Measurements from ENCODE around the gene DUSP23.

Gene DUSP23

GRCh38 chr1:159827102-159827490, 46.3 kb downstream of the DUSP23 start:
- Histone ChIP-seq H3K27me3 (ENCODE audit: low read length) (no peaks in the 10 kb centered on the region), H3K36me3 (ENCODE audit: low read length) (no peaks in the 10 kb centered on the region), H3K9me3 (ENCODE audit: insufficient read depth, low read length) (no peaks in the 10 kb centered on the region), H3K27ac (ENCODE audit: low read depth, low read length) (no peak overlapping the region), H3K79me2 (ENCODE audit: insufficient read depth, low read length) (no peaks in the 10 kb centered on the region), H3F3A (ENCODE audit: insufficient read depth) (no peaks in the 10 kb centered on the region), H3K4me2 (ENCODE audit: low read depth, low read length, poor library complexity, severe bottlenecking) (no peak overlapping the region), H3K4me3 (ENCODE audit: insufficient read depth, low read length, poor library complexity, severe bottlenecking) (no peak overlapping the region), H4K20me1 (ENCODE audit: low read depth, low read length) (no peaks in the 10 kb centered on the region), H2AFZ (ENCODE audit: low read depth, low read length, severe bottlenecking) (no peak overlapping the region), H3K9me2 (replicated peaks; ENCODE audit: insufficient read depth, low read length) (no peaks in the 10 kb centered on the region), H3K9ac (ENCODE audit: low read length) (no peak overlapping the region)
- TF ChIP-seq CTCF (IDR thresholded peaks at IDR 0.05; ENCODE audit: insufficient read depth, low read length, poor library complexity, severe bottlenecking) (no peak), EZH2phosphoT487 (conservative IDR thresholded peaks at IDR 0.05; ENCODE audit: low read length) (no peak)

GRCh38 chr1:159827549-159827948, 46.8 kb downstream of the DUSP23 start:
- Histone ChIP-seq H3K27me3 (ENCODE audit: low read length) (no peaks in the 10 kb centered on the region), H3K9ac (ENCODE audit: low read length) (no peak overlapping the region), H3K9me3 (ENCODE audit: insufficient read depth, low read length) (no peaks in the 10 kb centered on the region), H3K79me2 (ENCODE audit: insufficient read depth, low read length) (no peaks in the 10 kb centered on the region), H3K4me3 (ENCODE audit: insufficient read depth, low read length, poor library complexity, severe bottlenecking) (no peak overlapping the region), H2AFZ (ENCODE audit: low read depth, low read length, severe bottlenecking) (no peak overlapping the region), H3K36me3 (ENCODE audit: low read length) (no peaks in the 10 kb centered on the region), H3K27ac (ENCODE audit: low read depth, low read length) (no peak overlapping the region), H3F3A (ENCODE audit: insufficient read depth) (no peaks in the 10 kb centered on the region), H3K9me2 (replicated peaks; ENCODE audit: insufficient read depth, low read length) (no peaks in the 10 kb centered on the region), H4K20me1 (ENCODE audit: low read depth, low read length) (no peaks in the 10 kb centered on the region), H3K4me2 (ENCODE audit: low read depth, low read length, poor library complexity, severe bottlenecking) (no peak overlapping the region)
- no peak for TF ChIP-seq CTCF (IDR thresholded peaks at IDR 0.05; ENCODE audit: insufficient read depth, low read length, poor library complexity, severe bottlenecking)
- no peak for TF ChIP-seq EZH2phosphoT487 (conservative IDR thresholded peaks at IDR 0.05; ENCODE audit: low read length)

GRCh38 chr1:159828176-159828575, 47.4 kb downstream of the DUSP23 start:
- Histone ChIP-seq H3K9me2 (replicated peaks; ENCODE audit: insufficient read depth, low read length) (no peaks in the 10 kb centered on the region), H3K9me3 (ENCODE audit: insufficient read depth, low read length) (no peaks in the 10 kb centered on the region), H2AFZ (ENCODE audit: low read depth, low read length, severe bottlenecking) (no peak overlapping the region), H3K27ac (ENCODE audit: low read depth, low read length) (no peak overlapping the region), H3K9ac (ENCODE audit: low read length) (no peak overlapping the region), H4K20me1 (ENCODE audit: low read depth, low read length) (no peaks in the 10 kb centered on the region), H3K36me3 (ENCODE audit: low read length) (no peaks in the 10 kb centered on the region), H3F3A (ENCODE audit: insufficient read depth) (no peaks in the 10 kb centered on the region), H3K4me2 (ENCODE audit: low read depth, low read length, poor library complexity, severe bottlenecking) (no peak overlapping the region), H3K27me3 (ENCODE audit: low read length) (no peaks in the 10 kb centered on the region), H3K79me2 (ENCODE audit: insufficient read depth, low read length) (no peaks in the 10 kb centered on the region), H3K4me3 (ENCODE audit: insufficient read depth, low read length, poor library complexity, severe bottlenecking) (no peak overlapping the region)
- TF ChIP-seq CTCF (IDR thresholded peaks at IDR 0.05; ENCODE audit: insufficient read depth, low read length, poor library complexity, severe bottlenecking) (no peak), EZH2phosphoT487 (conservative IDR thresholded peaks at IDR 0.05; ENCODE audit: low read length) (no peak)
